Measurements from ENCODE around the gene RP2.

RP2 gene

GRCh38 chrX:46840946-46841345, 4.1 kb downstream of the RP2 start:
- no peaks in the 10 kb centered on the region for H3K36me3 ChIP-seq (ENCODE audit: low read depth)
- no peak overlapping the region for H3K4me3 ChIP-seq (ENCODE audit: severe bottlenecking)
- ATAC-seq (ENCODE audit: low read depth) = no peak
- H3K4me1 ChIP-seq (ENCODE audit: insufficient read depth, poor library complexity, severe bottlenecking) = peaks cover 20% of the 10 kb centered on the region
- H3K27me3 ChIP-seq (ENCODE audit: insufficient read depth, poor library complexity, severe bottlenecking) = no peaks in the 10 kb centered on the region
- no peak for DNase-seq (ENCODE audit: low spot score)
- TF ChIP-seq CTCF (IDR thresholded peaks at IDR 0.05; ENCODE audit: poor library complexity, severe bottlenecking) = no peak
- no peak overlapping the region for H3K27ac ChIP-seq (ENCODE audit: poor library complexity, severe bottlenecking)
- no peaks in the 10 kb centered on the region for H3K9me3 ChIP-seq (ENCODE audit: severe bottlenecking)

- H3K27me3 ChIP-seq (ENCODE audit: insufficient read depth, poor library complexity, severe bottlenecking) = no peaks in the 10 kb centered on the region
- TF ChIP-seq CTCF (IDR thresholded peaks at IDR 0.05; ENCODE audit: poor library complexity, severe bottlenecking) = no peak
- no peak overlapping the region for H3K4me3 ChIP-seq (ENCODE audit: severe bottlenecking)
- no peaks in the 10 kb centered on the region for H3K36me3 ChIP-seq (ENCODE audit: low read depth)
- ATAC-seq (ENCODE audit: low read depth) (no peak), DNase-seq (ENCODE audit: low spot score) (no peak)
- no peak overlapping the region for H3K27ac ChIP-seq (ENCODE audit: poor library complexity, severe bottlenecking)
- no peaks in the 10 kb centered on the region for H3K9me3 ChIP-seq (ENCODE audit: severe bottlenecking)
- H3K4me1 ChIP-seq (ENCODE audit: insufficient read depth, poor library complexity, severe bottlenecking) = peaks cover 20% of the 10 kb centered on the region
Observed at GRCh38 chrX:46841346-46841745, 4.5 kb downstream of the RP2 start.

- Histone ChIP-seq H3K9me3 (ENCODE audit: severe bottlenecking) (no peaks in the 10 kb centered on the region), H3K4me3 (ENCODE audit: severe bottlenecking) (no peak overlapping the region), H3K4me1 (ENCODE audit: insufficient read depth, poor library complexity, severe bottlenecking) (peaks cover 14% of the 10 kb centered on the region), H3K36me3 (ENCODE audit: low read depth) (no peaks in the 10 kb centered on the region), H3K27me3 (ENCODE audit: insufficient read depth, poor library complexity, severe bottlenecking) (no peaks in the 10 kb centered on the region), H3K27ac (ENCODE audit: poor library complexity, severe bottlenecking) (no peak overlapping the region)
- TF ChIP-seq CTCF (IDR thresholded peaks at IDR 0.05; ENCODE audit: poor library complexity, severe bottlenecking) = no peak
- DNase-seq (ENCODE audit: low spot score) (no peak), ATAC-seq (ENCODE audit: low read depth) (no peak)
Observed at GRCh38 chrX:46844913-46845312, 8.1 kb downstream of the RP2 start.

GRCh38 chrX:46849933-46850332, 13.1 kb downstream of the RP2 start:
- Histone ChIP-seq H3K27me3 (ENCODE audit: insufficient read depth, poor library complexity, severe bottlenecking) (no peaks in the 10 kb centered on the region), H3K4me3 (ENCODE audit: severe bottlenecking) (no peak overlapping the region), H3K27ac (ENCODE audit: poor library complexity, severe bottlenecking) (no peak overlapping the region), H3K4me1 (ENCODE audit: insufficient read depth, poor library complexity, severe bottlenecking) (no peaks in the 10 kb centered on the region), H3K9me3 (ENCODE audit: severe bottlenecking) (no peaks in the 10 kb centered on the region), H3K36me3 (ENCODE audit: low read depth) (no peaks in the 10 kb centered on the region)
- ATAC-seq (ENCODE audit: low read depth) = no peak
- no peak for TF ChIP-seq CTCF (IDR thresholded peaks at IDR 0.05; ENCODE audit: poor library complexity, severe bottlenecking)
- no peak for DNase-seq (ENCODE audit: low spot score)

GRCh38 chrX:46850771-46851170, 13.9 kb downstream of the RP2 start:
- Histone ChIP-seq H3K4me1 (ENCODE audit: insufficient read depth, poor library complexity, severe bottlenecking) (no peaks in the 10 kb centered on the region), H3K27me3 (ENCODE audit: insufficient read depth, poor library complexity, severe bottlenecking) (no peaks in the 10 kb centered on the region), H3K4me3 (ENCODE audit: severe bottlenecking) (no peak overlapping the region), H3K27ac (ENCODE audit: poor library complexity, severe bottlenecking) (no peak overlapping the region), H3K9me3 (ENCODE audit: severe bottlenecking) (no peaks in the 10 kb centered on the region), H3K36me3 (ENCODE audit: low read depth) (no peaks in the 10 kb centered on the region)
- ATAC-seq (ENCODE audit: low read depth) = no peak
- no peak for DNase-seq (ENCODE audit: low spot score)
- TF ChIP-seq CTCF (IDR thresholded peaks at IDR 0.05; ENCODE audit: poor library complexity, severe bottlenecking) = no peak
